Left lung (tissue), 10 donors: Measurements from ENCODE around the gene HEPN1. TPM values are rescaled to one million over a fixed set of nuclear protein-coding genes. Genes with fewer than 3 reads are reported as not detected.

Experiments used
- ATAC-seq: fragments of 200-7000 bp; cut with Tn5 transposase; one replicate; pipeline ENCODE4 v1.9.1; 2020; ENCODE audit warnings: moderate library complexity
- DNase-seq, 4 donors: peaks; one replicate each; pipeline ENCODE4 v3.0.0-alpha.2; 2013 to 2020
- H3K27ac ChIP-seq, 2 donors: fragments of 200-600 bp; sonication (generic) in 1 of 2; one replicate each; pipeline versions ENCODE4 v1.5.0 to v1.8.0; 2020 to 2021
- H3K27me3 ChIP-seq, 2 donors: fragments of 200-600 bp; sonication (generic) in 1 of 2; one replicate each; pipeline versions ENCODE4 v1.5.0 to v1.8.0; 2020 to 2021
- H3K36me3 ChIP-seq, 2 donors: fragments of 200-600 bp; sonication (generic) in 1 of 2; one replicate each; pipeline versions ENCODE4 v1.5.0 to v1.8.0; 2020 to 2021
- H3K4me1 ChIP-seq, 2 donors: fragments of 200-600 bp; one replicate each; pipeline ENCODE4 v1.8.0; 2021
- H3K4me3 ChIP-seq, 2 donors: fragments of 200-600 bp; sonication (generic) in 1 of 2; one replicate each; pipeline versions ENCODE4 v1.5.0 to v1.8.0; 2020 to 2021; ENCODE audit warnings: mild to moderate bottlenecking in 1 of 2
- H3K9me3 ChIP-seq, 2 donors: fragments of 200-600 bp; sonication (generic) in 1 of 2; one replicate each; pipeline versions ENCODE4 v1.5.0 to v1.8.0; 2020 to 2021
- CTCF ChIP-seq, 2 donors: fragments of 200-600 bp; sonication (generic) in 1 of 2; IDR thresholded peaks; one replicate each; pipeline versions ENCODE4 v1.5.0 to v1.8.0; 2021; ENCODE audit warnings: antibody characterized with exemption in 2 of 2
- intact Hi-C, 2 donors: fragments of 100-400 bp; cut with DNase I; formaldehyde crosslinking; loops; one replicate each; pipeline versions ENCODE4 v1.11.2 to v1.14.2; 2022
- polyA plus RNA-seq, 6 donors: library from polyadenylated mRNA; unstranded; fragments of 120-200 nt; gene quantifications; one replicate each; pipeline ENCODE4 v1.2.1, GENCODE V29; 2013; ENCODE audit not compliant: insufficient read length in 6 of 6
- total RNA-seq, 2 donors: library from RNA; stranded (reverse); fragmentation: NEBNext Ultra II Directional; extraction: Animal tissue kit (Norgen Biotek cat#: 25700); gene quantifications; one replicate each; pipeline ENCODE4 v1.2.1, GENCODE V29; 2021
- donor health status: DM: no; HTN: yes; CAD: no.
- donor health status: DM: no; HTN: no; CAD: no.

The HEPN1 gene
- total and polyA plus RNA-seq, 8 donors, result 0.15 TPM; not detected in 7

GRCh38 chr11:124900464-124900863, 18.6 kb upstream of the HEPN1 start:
- intact Hi-C loops, result no loop called here
- no peak for TF ChIP-seq CTCF (IDR thresholded peaks at IDR 0.05)
- Histone ChIP-seq H3K27ac (peak overlapping the region; percentile 64 to 78), H3K4me3 (no peak overlapping the region), H3K27me3 (peaks cover 0 to 4% of the 10 kb centered on the region in 2 donors), H3K9me3 (no peaks in the 10 kb centered on the region), H3K36me3 (no peaks in the 10 kb centered on the region), H3K4me1 (peaks cover 2 to 4% of the 10 kb centered on the region in 2 donors)
- no peak for DNase-seq
- peak; percentile 50 for ATAC-seq

GRCh38 chr11:124902616-124903015, 16.4 kb upstream of the HEPN1 start:
- peak overlapping the region in 1 of 2 donors; percentile 78 for H3K27ac ChIP-seq
- H3K36me3 ChIP-seq, result no peaks in the 10 kb centered on the region
- H3K4me1 ChIP-seq, result peaks cover 2 to 4% of the 10 kb centered on the region in 2 donors
- no peaks in the 10 kb centered on the region for H3K9me3 ChIP-seq
- intact Hi-C loops, result no loop called here
- TF ChIP-seq CTCF (IDR thresholded peaks at IDR 0.05), result no peak
- DNase-seq (no peak), ATAC-seq (no peak)
- no peak overlapping the region for H3K4me3 ChIP-seq
- H3K27me3 ChIP-seq, result peaks cover 0 to 4% of the 10 kb centered on the region in 2 donors

- no peaks in the 10 kb centered on the region for H3K36me3 ChIP-seq
- H3K27me3 ChIP-seq, result peaks cover 0 to 5% of the 10 kb centered on the region in 2 donors
- DNase-seq (no peak), ATAC-seq (no peak)
- intact Hi-C loops, result no loop called here
- peaks cover 0 to 3% of the 10 kb centered on the region in 2 donors for H3K4me1 ChIP-seq
- H3K4me3 ChIP-seq, result no peak overlapping the region
- peaks cover 0 to 5% of the 10 kb centered on the region in 2 donors for H3K9me3 ChIP-seq
- no peak for TF ChIP-seq CTCF (IDR thresholded peaks at IDR 0.05)
- H3K27ac ChIP-seq, result no peak overlapping the region
Measured at GRCh38 chr11:124915541-124916369, 3.3 kb upstream of the HEPN1 start.

DNA sequence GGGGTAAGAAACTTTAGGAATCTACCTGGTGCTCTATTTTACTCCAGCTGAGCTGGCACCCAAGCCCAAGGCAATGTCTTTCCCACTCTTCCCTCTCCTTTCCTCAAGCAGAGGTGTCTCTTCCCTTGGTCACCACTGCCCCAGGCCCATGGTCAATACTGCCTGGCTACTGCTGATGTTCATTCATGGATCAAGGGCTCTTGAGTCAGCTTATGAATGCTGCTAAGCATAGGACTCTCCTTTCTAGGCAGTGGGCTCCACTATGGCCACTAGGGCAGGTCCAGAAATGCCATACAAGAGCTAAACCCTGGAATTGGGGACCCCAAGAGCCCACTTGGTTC, 2.7 kb upstream of the HEPN1 start:
- intact Hi-C loops, result no loop called here
- H3K36me3 ChIP-seq, result no peaks in the 10 kb centered on the region
- H3K9me3 ChIP-seq, result peaks cover 0 to 5% of the 10 kb centered on the region in 2 donors
- no peak for TF ChIP-seq CTCF (IDR thresholded peaks at IDR 0.05)
- no peak overlapping the region for H3K4me3 ChIP-seq
- peaks cover 0 to 8% of the 10 kb centered on the region in 2 donors for H3K4me1 ChIP-seq
- H3K27me3 ChIP-seq, result peaks cover 3 to 11% of the 10 kb centered on the region in 2 donors
- no peak for DNase-seq
- H3K27ac ChIP-seq, result no peak overlapping the region
- ATAC-seq, result no peak

DNA sequence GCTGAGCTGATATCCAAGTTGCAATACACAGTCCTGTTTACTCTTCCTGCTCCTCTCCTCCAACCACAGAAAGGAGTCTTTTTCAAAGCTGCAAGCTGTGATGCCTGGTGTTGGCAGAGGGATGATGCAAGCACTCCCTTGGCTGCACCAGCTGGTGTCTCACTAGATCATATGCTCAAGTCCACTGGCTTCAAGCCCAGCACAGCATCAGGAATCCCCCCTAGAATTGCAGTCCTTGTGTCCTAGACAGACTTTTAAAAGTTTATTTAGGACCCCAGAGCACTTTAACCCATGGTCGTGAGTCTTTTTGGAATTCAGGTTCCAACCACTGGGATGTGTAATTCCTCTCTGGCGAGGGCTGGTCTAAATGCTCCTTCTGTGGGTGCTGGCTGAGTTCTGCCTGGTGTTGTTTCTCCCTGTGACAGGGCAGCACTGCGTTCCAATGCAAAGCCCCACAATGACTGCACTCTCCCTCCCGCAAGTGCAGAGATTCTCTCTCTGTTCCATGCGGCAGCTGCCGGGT, 1.9 kb upstream of the HEPN1 start:
- H3K27ac ChIP-seq, result no peak overlapping the region
- H3K27me3 ChIP-seq, result peaks cover 7 to 19% of the 10 kb centered on the region in 2 donors
- intact Hi-C loops, result no loop called here
- H3K4me1 ChIP-seq, result peaks cover 0 to 11% of the 10 kb centered on the region in 2 donors
- ATAC-seq, result no peak
- no peaks in the 10 kb centered on the region for H3K36me3 ChIP-seq
- no peak for TF ChIP-seq CTCF (IDR thresholded peaks at IDR 0.05)
- DNase-seq, result peak in 1 of 4 donors; percentile 63
- no peak overlapping the region for H3K4me3 ChIP-seq
- H3K9me3 ChIP-seq, result peaks cover 0 to 3% of the 10 kb centered on the region in 2 donors
